Trophoblast cell (in vitro differentiated cells and primary cell): ENCODE results near the gene FSTL5.
A peak's percentile ranks its signal among the peaks of the same experiment; 100 is the strongest.

Source experiments
- DNase-seq, 2 donors: peaks; one replicate each; pipeline ENCODE4 v3.0.0-alpha.2; 2016
- H2AFZ ChIP-seq: 2 replicates; pipeline ENCODE4 v1.6.1; 2013; ENCODE audit warnings: low read length, moderate library complexity, mild to moderate bottlenecking; ENCODE audit not compliant: insufficient read depth, poor library complexity
- H2AK5ac ChIP-seq: 2 replicates; pipeline ENCODE4 v1.6.1; 2013; ENCODE audit warnings: mild to moderate bottlenecking, low read length
- H2BK120ac ChIP-seq: 2 replicates; pipeline ENCODE4 v1.6.1; 2013; ENCODE audit warnings: low read length, mild to moderate bottlenecking, moderate library complexity; ENCODE audit not compliant: insufficient read depth, poor library complexity
- H2BK12ac ChIP-seq: 2 replicates; pipeline ENCODE4 v1.6.1; 2013; ENCODE audit warnings: mild to moderate bottlenecking, low read length, moderate library complexity
- H2BK5ac ChIP-seq: 2 replicates; pipeline ENCODE4 v1.6.1; 2013; ENCODE audit warnings: low read length, low read depth, moderate library complexity, mild to moderate bottlenecking; ENCODE audit not compliant: poor library complexity
- H3K14ac ChIP-seq: 2 replicates; pipeline ENCODE4 v1.6.1; 2013; ENCODE audit warnings: mild to moderate bottlenecking, low read length
- H3K18ac ChIP-seq: 2 replicates; pipeline ENCODE4 v1.6.1; 2013; ENCODE audit warnings: mild to moderate bottlenecking, low read length
- H3K23ac ChIP-seq: 2 replicates; pipeline ENCODE4 v1.6.1; 2013; ENCODE audit warnings: low read length
- H3K27ac ChIP-seq: 2 replicates; pipeline ENCODE4 v1.5.1; 2013; ENCODE audit warnings: low read depth, mild to moderate bottlenecking, inconsistent platforms, low read length, moderate library complexity
- H3K27me3 ChIP-seq: 2 replicates; pipeline ENCODE4 v1.6.1; 2013; ENCODE audit warnings: inconsistent platforms, mild to moderate bottlenecking, low read length, moderate library complexity; ENCODE audit not compliant: insufficient read depth
- H3K36me3 ChIP-seq, 2 experiments: 1 replicate in 1 of 2; 2 replicates in 1 of 2; pipeline ENCODE4 v1.6.1; 2013; ENCODE audit warnings: low read length in 2 of 2, mild to moderate bottlenecking in 2 of 2, moderate library complexity in 1 of 2; ENCODE audit not compliant: insufficient read depth in 2 of 2, control insufficient read depth in 1 of 2
- H3K4ac ChIP-seq: 2 replicates; pipeline ENCODE4 v1.6.1; 2013; ENCODE audit warnings: low read depth, mild to moderate bottlenecking, low read length, moderate library complexity
- H3K4me1 ChIP-seq, 2 experiments: 1 replicate in 1 of 2; 2 replicates in 1 of 2; pipeline ENCODE4 v1.6.1; 2013; ENCODE audit warnings: low read length in 2 of 2, mild to moderate bottlenecking in 2 of 2, moderate library complexity in 1 of 2; ENCODE audit not compliant: insufficient read depth in 2 of 2, control insufficient read depth in 1 of 2
- H3K4me2 ChIP-seq: 2 replicates; pipeline ENCODE4 v1.6.1; 2013; ENCODE audit warnings: inconsistent platforms, mild to moderate bottlenecking, low read length, moderate library complexity
- H3K4me3 ChIP-seq: 2 replicates; pipeline ENCODE4 v1.5.1; 2013; ENCODE audit warnings: mild to moderate bottlenecking, low read depth, low read length, inconsistent platforms
- H3K79me1 ChIP-seq: one replicate; pipeline ENCODE4 v1.6.1; 2013; ENCODE audit warnings: low read length
- H3K79me2 ChIP-seq: 2 replicates; pipeline ENCODE4 v1.6.1; 2013; ENCODE audit warnings: low read length, mild to moderate bottlenecking; ENCODE audit not compliant: control insufficient read depth, insufficient read depth, poor library complexity
- H3K9ac ChIP-seq: 2 replicates; pipeline ENCODE4 v1.6.1; 2013; ENCODE audit warnings: mild to moderate bottlenecking, low read length
- H3K9me3 ChIP-seq: 2 replicates; pipeline ENCODE4 v1.6.1; 2013; ENCODE audit warnings: low read depth, mild to moderate bottlenecking, control low read depth, inconsistent platforms, low read length; ENCODE audit not compliant: insufficient read depth
- H4K12ac ChIP-seq: 2 replicates; pipeline ENCODE4 v1.6.1; 2013; ENCODE audit warnings: low read depth, mild to moderate bottlenecking, low read length, moderate library complexity
- H4K8ac ChIP-seq: 2 replicates; pipeline ENCODE4 v1.6.1; 2013; ENCODE audit warnings: low read depth, mild to moderate bottlenecking, low read length, moderate library complexity
- H4K91ac ChIP-seq: one replicate; pipeline ENCODE4 v1.6.1; 2013; ENCODE audit warnings: low read depth, mild to moderate bottlenecking, low read length, moderate library complexity
- WGBS: extraction: QIAGEN DNeasy Blood & Tissue Kit; methylation state at CpG from one replicate; pipeline ENCODE4 v1.1.7; 2013; ENCODE audit warnings: missing lambda C conversion rate; ENCODE audit not compliant: insufficient read length, insufficient coverage; ENCODE audit errors: extremely low coverage; 5-methylcytosine and 5-hydroxymethylcytosine counted together

Gene FSTL5

GRCh38 chr4:161376275-161376674 is 787.5 kb downstream of the FSTL5 start:
- no peak for DNase-seq
- no peaks in the 10 kb centered on the region for H3K79me2 ChIP-seq
- H4K8ac ChIP-seq, result no peak overlapping the region
- no peak overlapping the region for H3K4me2 ChIP-seq
- no peak overlapping the region for H2BK120ac ChIP-seq
- H3K4ac ChIP-seq, result no peak overlapping the region
- no peak overlapping the region for H3K9ac ChIP-seq
- no peaks in the 10 kb centered on the region for H3K79me1 ChIP-seq
- no peak overlapping the region for H2BK5ac ChIP-seq
- H3K36me3 ChIP-seq, result no peaks in the 10 kb centered on the region
- H2AK5ac ChIP-seq, result no peak overlapping the region
- no peaks in the 10 kb centered on the region for H3K4me1 ChIP-seq
- H4K12ac ChIP-seq, result no peak overlapping the region
- no peak overlapping the region for H4K91ac ChIP-seq
- no peak overlapping the region for H2AFZ ChIP-seq
- H3K23ac ChIP-seq, result no peak overlapping the region
- H3K9me3 ChIP-seq, result no peaks in the 10 kb centered on the region
- H3K14ac ChIP-seq, result no peak overlapping the region
- no peaks in the 10 kb centered on the region for H3K27me3 ChIP-seq
- H3K4me3 ChIP-seq, result no peak overlapping the region
- no peak overlapping the region for H3K18ac ChIP-seq
- H2BK12ac ChIP-seq, result no peak overlapping the region
- no peak overlapping the region for H3K27ac ChIP-seq

GRCh38 chr4:161364681-161365080 is 799.1 kb downstream of the FSTL5 start:
- Histone ChIP-seq H2BK5ac (no peak overlapping the region), H3K9me3 (no peaks in the 10 kb centered on the region), H3K4me3 (no peak overlapping the region), H3K4ac (no peak overlapping the region), H3K23ac (no peak overlapping the region), H2AFZ (no peak overlapping the region), H3K9ac (no peak overlapping the region), H4K12ac (no peak overlapping the region), H3K79me2 (no peaks in the 10 kb centered on the region), H3K79me1 (no peaks in the 10 kb centered on the region), H3K27me3 (no peaks in the 10 kb centered on the region), H3K36me3 (no peaks in the 10 kb centered on the region), H3K14ac (no peak overlapping the region), H3K4me2 (no peak overlapping the region), H2AK5ac (no peak overlapping the region), H4K91ac (no peak overlapping the region), H3K27ac (no peak overlapping the region), H3K18ac (no peak overlapping the region), H4K8ac (no peak overlapping the region), H2BK120ac (no peak overlapping the region), H2BK12ac (no peak overlapping the region), H3K4me1 (no peaks in the 10 kb centered on the region)
- WGBS, result no CpG with 5 or more reads among the region's 3 CpGs
- no peak for DNase-seq

- no peak overlapping the region for H3K18ac ChIP-seq
- H2AFZ ChIP-seq, result no peak overlapping the region
- no peaks in the 10 kb centered on the region for H3K79me2 ChIP-seq
- no peak overlapping the region for H3K27ac ChIP-seq
- no peak overlapping the region for H3K14ac ChIP-seq
- no peak overlapping the region for H3K4me2 ChIP-seq
- no CpG with 5 or more reads among the region's 4 CpGs for WGBS
- no peak overlapping the region for H2BK120ac ChIP-seq
- H3K27me3 ChIP-seq, result no peaks in the 10 kb centered on the region
- H3K9me3 ChIP-seq, result no peaks in the 10 kb centered on the region
- no peaks in the 10 kb centered on the region for H3K79me1 ChIP-seq
- H4K12ac ChIP-seq, result no peak overlapping the region
- H4K91ac ChIP-seq, result no peak overlapping the region
- H4K8ac ChIP-seq, result no peak overlapping the region
- no peaks in the 10 kb centered on the region for H3K36me3 ChIP-seq
- H2AK5ac ChIP-seq, result no peak overlapping the region
- no peak for DNase-seq
- no peak overlapping the region for H3K4ac ChIP-seq
- peak overlapping the region; percentile 40 for H3K9ac ChIP-seq
- H3K4me3 ChIP-seq, result no peak overlapping the region
- H2BK5ac ChIP-seq, result no peak overlapping the region
- H2BK12ac ChIP-seq, result no peak overlapping the region
- no peak overlapping the region for H3K23ac ChIP-seq
- H3K4me1 ChIP-seq, result no peaks in the 10 kb centered on the region
Observed at GRCh38 chr4:161360982-161361381, 802.8 kb downstream of the FSTL5 start.

GRCh38 chr4:161359491-161359890 is 804.3 kb downstream of the FSTL5 start:
- no peak for DNase-seq
- H2AK5ac ChIP-seq, result no peak overlapping the region
- no peak overlapping the region for H3K18ac ChIP-seq
- no peak overlapping the region for H3K14ac ChIP-seq
- no peak overlapping the region for H3K27ac ChIP-seq
- H3K4me3 ChIP-seq, result no peak overlapping the region
- H3K36me3 ChIP-seq, result no peaks in the 10 kb centered on the region
- no peaks in the 10 kb centered on the region for H3K79me1 ChIP-seq
- H4K8ac ChIP-seq, result no peak overlapping the region
- no peaks in the 10 kb centered on the region for H3K79me2 ChIP-seq
- no CpG with 5 or more reads among the region's 2 CpGs for WGBS
- no peak overlapping the region for H4K12ac ChIP-seq
- H3K9ac ChIP-seq, result no peak overlapping the region
- no peak overlapping the region for H3K4me2 ChIP-seq
- no peaks in the 10 kb centered on the region for H3K4me1 ChIP-seq
- H3K4ac ChIP-seq, result no peak overlapping the region
- no peak overlapping the region for H2BK5ac ChIP-seq
- no peaks in the 10 kb centered on the region for H3K27me3 ChIP-seq
- H4K91ac ChIP-seq, result no peak overlapping the region
- H2BK12ac ChIP-seq, result no peak overlapping the region
- H3K23ac ChIP-seq, result no peak overlapping the region
- no peaks in the 10 kb centered on the region for H3K9me3 ChIP-seq
- H2AFZ ChIP-seq, result no peak overlapping the region
- no peak overlapping the region for H2BK120ac ChIP-seq
